Mesendoderm (in vitro differentiated cells): ENCODE data around the gene MRAP.
A peak's percentile ranks its signal among the peaks of the same experiment; 100 is the strongest.
"Not testable (repeated sequence)": the region's sequence is repeated elsewhere in the genome, so short reads cannot be mapped to it uniquely, and the experiment has no call there.

Experiments used
- DNase-seq: peaks from one replicate; pipeline ENCODE4 v3.0.0; 2013
- H2AK5ac ChIP-seq: 2 replicates; pipeline ENCODE4 v1.6.1; 2013; ENCODE audit warnings: low read length, inconsistent platforms
- H2BK120ac ChIP-seq: 2 replicates; pipeline ENCODE4 v1.6.1; 2013; ENCODE audit warnings: low read depth, mild to moderate bottlenecking, low read length, moderate library complexity, mixed read lengths
- H2BK15ac ChIP-seq: replicated peaks from 2 replicates; pipeline ENCODE4 v1.6.1; 2013; ENCODE audit warnings: low read depth, mild to moderate bottlenecking, moderate library complexity
- H2BK5ac ChIP-seq: 2 replicates; pipeline ENCODE4 v1.6.1; 2013; ENCODE audit warnings: low read length, inconsistent platforms
- H3K18ac ChIP-seq: 2 replicates; pipeline ENCODE4 v1.6.1; 2013; ENCODE audit warnings: mild to moderate bottlenecking, low read length, mixed read lengths
- H3K23ac ChIP-seq: one replicate; pipeline ENCODE4 v1.6.1; 2013; ENCODE audit warnings: low read length
- H3K27ac ChIP-seq: 2 replicates; pipeline ENCODE4 v1.5.1; 2013; ENCODE audit warnings: low read depth, mild to moderate bottlenecking, inconsistent platforms, low read length, moderate library complexity
- H3K27me3 ChIP-seq: 2 replicates; pipeline ENCODE4 v1.6.1; 2013; ENCODE audit warnings: low read length, control low read depth, mild to moderate bottlenecking, inconsistent platforms; ENCODE audit not compliant: insufficient read depth, poor library complexity
- H3K36me3 ChIP-seq: 2 replicates; pipeline ENCODE4 v1.6.1; 2013; ENCODE audit warnings: low read length, inconsistent platforms; ENCODE audit not compliant: control insufficient read depth, insufficient read depth
- H3K4ac ChIP-seq: one replicate; pipeline ENCODE4 v1.6.1; 2013; ENCODE audit warnings: low read depth, mild to moderate bottlenecking, low read length, moderate library complexity
- H3K4me1 ChIP-seq: 2 replicates; pipeline ENCODE4 v1.6.1; 2013; ENCODE audit warnings: low read depth, low read length, inconsistent platforms; ENCODE audit not compliant: control insufficient read depth
- H3K4me2 ChIP-seq: 2 replicates; pipeline ENCODE4 v1.6.1; 2013; ENCODE audit warnings: low read length
- H3K4me3 ChIP-seq: 2 replicates; pipeline ENCODE4 v1.5.1; 2013; ENCODE audit warnings: mild to moderate bottlenecking, low read length
- H3K56ac ChIP-seq: one replicate; pipeline ENCODE4 v1.6.1; 2013; ENCODE audit warnings: low read length
- H3K79me1 ChIP-seq: 2 replicates; pipeline ENCODE4 v1.6.1; 2013; ENCODE audit warnings: low read length, inconsistent platforms
- H3K79me2 ChIP-seq: 2 replicates; pipeline ENCODE4 v1.6.1; 2013; ENCODE audit warnings: mild to moderate bottlenecking, low read length; ENCODE audit not compliant: control insufficient read depth, insufficient read depth
- H3K9ac ChIP-seq: 2 replicates; pipeline ENCODE4 v1.6.1; 2013; ENCODE audit warnings: low read length, inconsistent platforms
- H4K5ac ChIP-seq: one replicate; pipeline ENCODE4 v1.6.1; 2013; ENCODE audit warnings: low read length
- H4K8ac ChIP-seq: one replicate; pipeline ENCODE4 v1.6.1; 2013; ENCODE audit warnings: low read depth, mild to moderate bottlenecking, control low read depth, low read length, moderate library complexity
- WGBS: extraction: QIAGEN DNeasy Blood & Tissue Kit; methylation state at CpG from one replicate; pipeline ENCODE4 v1.1.7; 2013; ENCODE audit warnings: low lambda C conversion rate, missing lambda C conversion rate; ENCODE audit not compliant: insufficient coverage; ENCODE audit errors: extremely low coverage; 5-methylcytosine and 5-hydroxymethylcytosine counted together

Gene MRAP

GRCh38 chr21:32265321-32265720, 33.3 kb upstream of the MRAP start:
- H3K36me3 ChIP-seq, H3K4ac ChIP-seq, H3K4me1 ChIP-seq, H3K27ac ChIP-seq, H3K79me1 ChIP-seq, H3K56ac ChIP-seq, H3K79me2 ChIP-seq, H2BK120ac ChIP-seq, H3K9ac ChIP-seq, H4K8ac ChIP-seq, H2BK15ac ChIP-seq, H3K18ac ChIP-seq, H2BK5ac ChIP-seq, H3K4me3 ChIP-seq, H3K23ac ChIP-seq, H3K27me3 ChIP-seq, H2AK5ac ChIP-seq, DNase-seq, H4K5ac ChIP-seq, H3K4me2 ChIP-seq: not testable (repeated sequence)
- WGBS: no CpG with 5 or more reads among the region's 23 CpGs

- Histone ChIP-seq H3K4me1 (no peaks in the 10 kb centered on the region), H3K79me2 (peaks cover 1% of the 10 kb centered on the region), H2AK5ac (no peak overlapping the region), H3K56ac (no peak overlapping the region), H3K27ac (no peak overlapping the region), H3K4me3 (no peak overlapping the region), H3K79me1 (peaks cover 6% of the 10 kb centered on the region), H3K4ac (no peak overlapping the region), H3K18ac (no peak overlapping the region), H2BK5ac (no peak overlapping the region), H3K27me3 (no peaks in the 10 kb centered on the region), H4K8ac (no peak overlapping the region), H4K5ac (no peak overlapping the region), H3K9ac (no peak overlapping the region), H3K36me3 (peaks cover 7% of the 10 kb centered on the region), H3K4me2 (no peak overlapping the region), H2BK120ac (no peak overlapping the region), H3K23ac (no peak overlapping the region), H2BK15ac (no peak overlapping the region)
- WGBS: no CpG with 5 or more reads among the region's 4 CpGs
- no peak for DNase-seq
These were observed 27.9 kb upstream of the MRAP start for GRCh38 chr21:32270748-32271147.

GRCh38 chr21:32276671-32277070, 22.0 kb upstream of the MRAP start:
- H3K79me2 ChIP-seq: peaks cover 12% of the 10 kb centered on the region
- peaks cover 5% of the 10 kb centered on the region for H3K36me3 ChIP-seq
- H3K27me3 ChIP-seq: no peaks in the 10 kb centered on the region
- H3K56ac ChIP-seq: no peak overlapping the region
- no peak overlapping the region for H3K27ac ChIP-seq
- H4K8ac ChIP-seq: no peak overlapping the region
- no peak overlapping the region for H3K18ac ChIP-seq
- H2BK5ac ChIP-seq: no peak overlapping the region
- H3K79me1 ChIP-seq: peaks cover 8% of the 10 kb centered on the region
- no peak overlapping the region for H3K9ac ChIP-seq
- no peaks in the 10 kb centered on the region for H3K4me1 ChIP-seq
- H2BK120ac ChIP-seq: no peak overlapping the region
- no peak overlapping the region for H2BK15ac ChIP-seq
- no peak overlapping the region for H3K4ac ChIP-seq
- no peak overlapping the region for H2AK5ac ChIP-seq
- no peak for DNase-seq
- no peak overlapping the region for H3K23ac ChIP-seq
- no peak overlapping the region for H4K5ac ChIP-seq
- H3K4me2 ChIP-seq: no peak overlapping the region
- no CpG with 5 or more reads among the region's 4 CpGs for WGBS
- no peak overlapping the region for H3K4me3 ChIP-seq

- Histone ChIP-seq H3K56ac (peak overlapping the region; percentile 91), H4K8ac (no peak overlapping the region), H2BK5ac (no peak overlapping the region), H2AK5ac (no peak overlapping the region), H3K27ac (no peak overlapping the region), H3K79me2 (peaks cover 10% of the 10 kb centered on the region), H3K4me1 (no peaks in the 10 kb centered on the region), H4K5ac (no peak overlapping the region), H3K79me1 (peaks cover 7% of the 10 kb centered on the region), H2BK120ac (no peak overlapping the region), H3K4me3 (peak overlapping the region; percentile 67), H2BK15ac (no peak overlapping the region), H3K23ac (no peak overlapping the region), H3K18ac (no peak overlapping the region), H3K4ac (peak overlapping the region; percentile 20), H3K4me2 (peak overlapping the region; percentile 98), H3K9ac (peak overlapping the region; percentile 71), H3K27me3 (no peaks in the 10 kb centered on the region), H3K36me3 (peaks cover 2% of the 10 kb centered on the region)
- DNase-seq: peak; percentile 25
- no CpG with 5 or more reads among the region's 9 CpGs for WGBS
These were observed 20.6 kb upstream of the MRAP start for GRCh38 chr21:32278103-32278502.

- Histone ChIP-seq H3K27ac (no peak within 1 kb of the TSS), H3K4ac (peak within 1 kb of the TSS; percentile 20), H4K5ac (no peak within 1 kb of the TSS), H3K4me2 (peak within 1 kb of the TSS; percentile 98), H3K4me1 (no peaks in the 10 kb centered on the region), H3K36me3 (peaks cover 1% of the 10 kb centered on the region), H3K56ac (peak within 1 kb of the TSS; percentile 91), H4K8ac (peak within 1 kb of the TSS; percentile 5), H3K4me3 (peak within 1 kb of the TSS; percentile 67), H2BK5ac (no peak within 1 kb of the TSS), H2BK120ac (no peak within 1 kb of the TSS), H3K79me1 (peaks cover 7% of the 10 kb centered on the region), H2AK5ac (no peak within 1 kb of the TSS), H3K79me2 (peaks cover 10% of the 10 kb centered on the region), H2BK15ac (no peak within 1 kb of the TSS), H3K18ac (peak within 1 kb of the TSS; percentile 57), H3K27me3 (no peaks in the 10 kb centered on the region), H3K23ac (no peak within 1 kb of the TSS), H3K9ac (peak within 1 kb of the TSS; percentile 82)
- peak; percentile 96 for DNase-seq
- WGBS: no CpG with 5 or more reads among the region's 69 CpGs
These were observed 19.9 kb upstream of the MRAP start, which contains the start of gene MIS18A for GRCh38 chr21:32278518-32279376. Gene MIS18A, minus strand, starts transcription at chr21:32279049. Its CDS starts 35 bp downstream, at chr21:32279014.
